Loucy (cell line): ENCODE measurements around the gene CTSC.

Experiments used
- CTCF ChIP-seq: fragments of 200-600 bp; sonication (generic); conservative IDR thresholded peaks from 2 replicates; pipeline ENCODE4 v1.5.1; 2014; ENCODE audit warnings: mild to moderate bottlenecking, antibody characterized with exemption, low read length
- EZH2phosphoT487 ChIP-seq: fragments of 200-600 bp; IDR thresholded peaks from 2 replicates; pipeline ENCODE4 v1.6.1; 2018; ENCODE audit warnings: antibody characterized with exemption, mild to moderate bottlenecking, moderate library complexity, borderline replicate concordance

GRCh38 chr11:88333862-88334261 lies 3.7 kb downstream of the CTSC start:
- TF ChIP-seq CTCF = no peak
- no peak for TF ChIP-seq EZH2phosphoT487
